HG03571 (cell line): ENCODE measurements around the gene DLST.

Experiments used
- ATAC-seq: cut with Tn5 transposase; IDR thresholded peaks from one replicate; pipeline ENCODE4 v1.9.1; 2021; ENCODE audit not compliant: unreplicated experiment

DLST gene

GRCh38 chr14:74952697-74953484 is 71.2 kb downstream of the DLST start:
- ATAC-seq = no peak
